Measurements from ENCODE around the gene IFNL1. TPM values are rescaled to one million over a fixed set of nuclear protein-coding genes. Genes with fewer than 3 reads are reported as not detected.

Gene IFNL1
- total and polyA plus RNA-seq, 9 of the 15 experiments (the other 6 are each of a cell fraction or from before 2014, with no cell fraction given), result not detected

GRCh38 chr19:39264306-39265290 is 31.6 kb upstream of the IFNL1 start:
- DNase-seq (ENCODE audit: extremely low read depth in 1 of 4, low spot score in 3 of 4), result no peak
- no peak overlapping the region for H3K4me3 ChIP-seq
- POLR2A ChIA-PET, result no interaction called here
- H4K20me1 ChIP-seq (replicated peaks; ENCODE audit: control insufficient read depth, insufficient read depth, low read length), result no peaks in the 10 kb centered on the region
- no peaks in the 10 kb centered on the region for H3K79me2 ChIP-seq (ENCODE audit: control insufficient read depth, insufficient read depth, low read length)
- BruUV-seq (replicated peaks), result no TSS peak
- TF ChIP-seq MCM5 (IDR thresholded peaks at IDR 0.05; ENCODE audit: low read depth) (no peak), E2F8 (IDR thresholded peaks at IDR 0.05; ENCODE audit: low read depth, partially characterized antibody) (no peak), ZBTB33 (CRISPR knock-in tag; IDR thresholded peaks at IDR 0.05) (peak; percentile 88)
- no peak overlapping the region for H2AFZ ChIP-seq (ENCODE audit: low read depth, low read length)
- ATAC-seq, result no peak
- H3K4me2 ChIP-seq (ENCODE audit: insufficient read depth, low read length), result no peak overlapping the region
- no peaks in the 10 kb centered on the region for H3K9me1 ChIP-seq (ENCODE audit: control insufficient read depth, insufficient read depth, low read length)
- 87% methylated on average over 41 of the region's 102 CpGs for WGBS (ENCODE audit: insufficient coverage, low coverage, missing lambda C conversion rate)
- no peaks in the 10 kb centered on the region for H3K9me3 ChIP-seq (replicated peaks; ENCODE audit: control insufficient read depth, insufficient read depth, low read depth, low read length)
- no peak overlapping the region for H3K9ac ChIP-seq (ENCODE audit: insufficient read depth in 1 of 2, low read depth in 2 of 2, low read length in 2 of 2)
- CTCF ChIA-PET (ENCODE audit: low intra/inter-chr PET ratio), result no interaction called here
- H3K4me1 ChIP-seq (replicated peaks in 1 of 2; ENCODE audit: control insufficient read depth in 2 of 2, insufficient read depth in 2 of 2, low read length in 2 of 2), result peaks cover 0 to 22% of the 10 kb centered on the region in 2 experiments; a peak in 2 of 5 replicates
- in situ Hi-C loops (cut with MboI), result no loop called here
- H3K27me3 ChIP-seq (ENCODE audit: control insufficient read depth in 2 of 2, insufficient read depth in 2 of 2, low read length in 2 of 2), result no peaks in the 10 kb centered on the region
- no peak for FAIRE-seq
- H3K36me3 ChIP-seq (ENCODE audit: control insufficient read depth, insufficient read depth, low read length), result no peaks in the 10 kb centered on the region
- no peak overlapping the region for H3K27ac ChIP-seq (ENCODE audit: extremely low read depth, low read depth, low read length)
- intact Hi-C loops (cut with micrococcal nuclease), result no loop called here
